HEK293T (cell line): ENCODE measurements around the gene KLHL17.

Experiments used
- ARNT ChIP-seq: fragments of 450-650 bp; IDR thresholded peaks from 2 replicates; pipeline ENCODE4 v1.6.1; 2017; ENCODE audit warnings: mild to moderate bottlenecking
- BHLHE40 ChIP-seq: fragments of 450-650 bp; IDR thresholded peaks from 2 replicates; pipeline ENCODE4 v1.6.1; 2016; ENCODE audit warnings: mild to moderate bottlenecking, moderate library complexity, borderline replicate concordance
- ZNF384 ChIP-seq: fragments of 450-650 bp; IDR thresholded peaks from 2 replicates; pipeline ENCODE4 v1.6.1; 2016
- TF ChIP-seq, protein P1 (sequence below): fragments of 450-650 bp; IDR thresholded peaks from 2 replicates; pipeline ENCODE4 v1.6.1; 2016

DNA sequence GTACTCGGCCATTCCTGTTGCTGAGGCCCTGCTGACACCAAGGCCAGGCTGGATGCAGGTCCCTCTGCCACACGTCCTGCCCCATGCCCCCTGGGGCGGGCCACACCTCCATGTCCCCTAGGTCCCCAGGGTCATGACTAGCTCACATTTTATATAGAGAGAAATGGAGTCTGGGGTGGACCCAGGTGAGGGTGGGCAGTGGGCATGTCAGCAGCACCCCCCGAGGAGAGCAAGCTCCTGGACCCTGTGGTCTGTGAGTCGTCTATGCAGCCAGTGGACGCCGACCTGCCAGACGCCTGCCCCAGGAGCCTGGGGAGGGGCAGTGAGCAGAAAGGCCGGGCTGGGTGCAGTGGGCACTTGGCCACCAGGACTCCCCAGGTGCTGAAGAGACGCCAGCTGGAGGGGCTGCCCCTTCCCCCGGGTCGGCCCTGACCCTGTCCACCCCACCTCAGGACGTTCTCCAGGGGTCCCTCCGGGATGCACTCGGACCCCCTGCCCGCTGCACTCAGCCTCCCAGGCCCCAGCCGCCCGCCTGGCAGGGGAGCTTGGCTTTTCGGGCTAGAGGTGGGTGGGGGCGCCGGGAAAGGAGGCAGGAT lies 20.8 kb upstream of the KLHL17 start:
- no peak for TF ChIP-seq ZNF384
- no peak for TF ChIP-seq BHLHE40
- TF ChIP-seq, protein P1, sequence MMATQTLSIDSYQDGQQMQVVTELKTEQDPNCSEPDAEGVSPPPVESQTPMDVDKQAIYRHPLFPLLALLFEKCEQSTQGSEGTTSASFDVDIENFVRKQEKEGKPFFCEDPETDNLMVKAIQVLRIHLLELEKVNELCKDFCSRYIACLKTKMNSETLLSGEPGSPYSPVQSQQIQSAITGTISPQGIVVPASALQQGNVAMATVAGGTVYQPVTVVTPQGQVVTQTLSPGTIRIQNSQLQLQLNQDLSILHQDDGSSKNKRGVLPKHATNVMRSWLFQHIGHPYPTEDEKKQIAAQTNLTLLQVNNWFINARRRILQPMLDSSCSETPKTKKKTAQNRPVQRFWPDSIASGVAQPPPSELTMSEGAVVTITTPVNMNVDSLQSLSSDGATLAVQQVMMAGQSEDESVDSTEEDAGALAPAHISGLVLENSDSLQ: no peak
- no peak for TF ChIP-seq ARNT
